Cerebellar nuclear complex (tissue), 1 donor: ENCODE data around the gene DYRK1A.

Experiments used
- DNase-seq, 2 experiments: peaks; one replicate each; lab custom pipeline; 2025; lab: John Stamatoyannopoulos, UW

DYRK1A gene

GRCh38 chr21:37385179-37385765 is 18.7 kb downstream of the DYRK1A start:
- no peak for DNase-seq

DNA sequence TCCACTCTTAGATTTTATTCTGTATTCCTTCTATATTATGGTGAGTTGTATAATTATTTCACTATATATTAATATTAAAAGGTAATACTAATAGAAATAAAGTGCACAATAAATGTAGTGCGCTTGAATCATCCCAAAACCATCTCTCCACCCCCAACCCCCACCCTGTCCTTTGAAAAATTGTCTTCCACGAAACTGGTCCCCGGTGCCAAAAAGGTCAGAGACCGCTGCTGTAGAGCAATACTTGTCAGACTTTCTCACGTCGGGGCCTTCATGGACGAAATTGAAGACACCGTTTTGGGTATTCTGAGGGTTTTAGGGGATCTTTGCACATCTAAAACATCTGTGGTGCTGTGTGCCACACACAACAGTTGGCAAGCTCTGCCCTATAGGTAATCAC is 19.6 kb downstream of the DYRK1A start:
- no peak for DNase-seq

GRCh38 chr21:37389456-37389855 is 22.9 kb downstream of the DYRK1A start:
- no peak for DNase-seq

DNA sequence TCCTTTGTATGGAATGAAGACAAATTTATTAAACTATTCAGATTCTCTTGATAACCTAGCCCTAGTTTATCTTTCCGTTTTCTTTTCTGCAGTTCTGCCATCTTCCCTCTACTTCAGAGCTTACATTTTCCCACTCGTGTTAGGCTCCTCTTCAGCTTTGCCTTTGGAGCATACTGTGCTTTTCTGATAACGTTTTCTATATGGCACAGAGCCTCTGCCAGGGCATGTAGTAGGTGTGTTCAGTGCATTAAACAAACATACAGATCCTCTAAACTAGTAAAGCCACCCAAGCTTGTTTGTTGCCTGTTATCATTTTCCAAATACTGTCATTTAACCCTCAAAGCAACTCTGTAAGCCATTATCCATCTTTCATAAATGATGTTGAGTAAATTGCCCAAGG is 25.1 kb downstream of the DYRK1A start:
- DNase-seq = no peak

DNA sequence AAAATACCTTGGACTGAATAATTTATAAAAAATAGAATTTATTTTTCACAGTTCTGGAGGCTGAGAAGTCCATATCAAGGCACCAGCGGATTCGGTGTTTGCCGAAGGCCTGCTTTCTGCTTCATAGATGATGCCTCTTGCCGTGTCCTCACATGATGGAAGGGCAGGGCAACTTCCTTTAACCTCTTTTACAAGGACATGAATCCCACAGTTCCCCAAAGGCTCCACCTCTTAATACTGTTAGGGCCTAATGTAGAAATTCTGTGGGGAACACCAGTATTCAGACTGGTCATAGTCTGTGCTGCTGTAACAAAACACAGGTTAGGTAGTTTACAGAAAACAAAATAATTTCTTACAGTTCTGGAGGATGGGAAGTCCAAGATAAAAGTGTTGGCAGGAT is 25.9 kb downstream of the DYRK1A start:
- DNase-seq = no peak

- no peak for DNase-seq
Observed at GRCh38 chr21:37393030-37393429, 26.5 kb downstream of the DYRK1A start.

DNA sequence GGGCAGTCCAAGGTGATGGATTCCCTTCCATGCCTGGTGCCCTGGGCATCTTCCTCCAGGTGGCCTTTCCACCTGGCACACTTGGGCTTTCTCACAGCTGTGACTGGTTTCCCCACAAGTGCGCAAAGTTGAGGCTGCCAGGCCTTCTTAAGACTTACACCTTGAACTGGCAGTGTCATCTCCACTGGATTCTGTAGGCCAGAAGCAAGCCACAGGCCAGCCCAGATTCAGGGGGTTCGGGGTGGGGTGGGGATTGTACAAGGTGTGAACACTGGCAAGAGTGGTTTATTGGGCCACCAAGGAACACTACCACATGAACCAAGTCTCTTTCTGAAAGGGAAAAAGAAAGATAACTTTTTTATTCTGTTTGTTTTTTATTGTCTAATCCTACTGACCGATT is 27.2 kb downstream of the DYRK1A start:
- DNase-seq = no peak

GRCh38 chr21:37395961-37396360 is 29.4 kb downstream of the DYRK1A start:
- no peak for DNase-seq

DNA sequence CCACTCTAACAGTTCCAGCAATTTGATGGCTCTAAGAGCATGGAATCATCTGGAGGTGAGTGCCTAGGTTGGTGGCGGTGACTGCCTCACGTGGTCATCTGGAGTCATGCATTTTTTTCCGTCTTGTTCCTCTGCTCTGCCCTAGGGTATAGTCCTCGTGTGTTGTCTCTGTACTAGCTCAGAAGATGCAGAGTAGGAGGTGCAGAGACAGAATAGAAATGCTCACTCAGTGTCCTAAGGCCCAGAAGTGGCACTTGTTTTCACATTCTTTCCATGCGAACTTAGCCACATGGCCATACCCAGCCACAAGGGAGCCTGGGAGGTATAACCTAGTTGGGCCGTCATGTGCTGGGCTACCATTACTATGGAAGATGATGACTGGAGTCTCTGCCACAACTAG is 30.3 kb downstream of the DYRK1A start:
- DNase-seq = no peak

GRCh38 chr21:37398697-37399096 is 32.1 kb downstream of the DYRK1A start:
- no peak for DNase-seq

- DNase-seq = no peak
Observed at GRCh38 chr21:37402251-37402867, 35.8 kb downstream of the DYRK1A start.

- DNase-seq = no peak
Observed at GRCh38 chr21:37405629-37406028, 39.1 kb downstream of the DYRK1A start.

DNA sequence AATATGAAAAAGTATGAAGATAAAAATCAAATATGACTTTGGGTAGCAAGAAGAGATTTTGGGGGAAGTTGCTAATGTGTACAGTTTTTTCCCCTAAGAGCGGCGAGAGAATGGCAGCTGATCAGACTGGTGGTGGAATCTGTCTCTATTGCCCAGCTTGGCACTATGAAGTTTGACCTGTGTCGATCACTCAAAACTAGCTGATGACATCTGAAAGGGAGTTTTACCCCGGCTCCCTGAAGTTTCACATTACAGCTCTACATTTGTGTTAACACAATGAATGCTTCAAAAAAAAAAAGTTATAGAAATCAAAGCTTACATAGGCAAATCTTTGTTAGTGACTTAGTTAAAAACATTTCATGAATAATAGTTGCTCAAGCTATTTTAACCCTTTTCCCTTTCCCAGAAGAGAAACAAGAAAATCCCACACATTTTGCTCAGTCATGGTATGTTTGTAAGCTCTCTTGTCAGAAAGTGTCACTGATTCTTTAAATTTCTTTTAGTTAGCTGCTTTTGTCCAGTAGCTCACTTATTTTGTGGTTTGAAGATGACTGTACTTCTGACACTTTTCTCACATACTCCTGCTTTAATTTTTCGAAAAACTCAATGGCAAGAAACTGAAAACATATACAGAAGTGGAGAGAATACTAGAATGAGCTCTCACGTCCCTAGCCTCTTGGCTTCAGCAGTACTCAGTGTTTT is 41.3 kb downstream of the DYRK1A start:
- DNase-seq = no peak

GRCh38 chr21:37408464-37409193 is 42.1 kb downstream of the DYRK1A start:
- no peak for DNase-seq

DNA sequence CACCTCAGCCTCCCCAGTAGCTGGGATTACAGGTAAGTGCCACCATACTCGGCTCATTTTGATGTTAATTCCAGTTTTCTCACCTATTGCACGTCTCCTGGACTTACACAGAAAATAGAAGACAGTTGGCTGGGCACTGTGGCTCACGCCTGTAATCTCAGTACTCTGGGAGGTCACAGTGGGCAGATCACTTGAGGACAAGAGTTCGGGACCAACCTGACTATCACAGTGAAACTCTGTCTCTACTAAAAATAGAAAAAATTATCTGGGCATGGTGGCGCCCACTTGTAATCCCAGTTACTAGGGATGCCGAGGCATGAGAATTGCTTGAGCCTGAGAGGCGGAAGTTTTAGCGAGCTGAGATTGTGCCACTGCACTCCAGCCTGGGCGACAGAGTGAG is 44.1 kb downstream of the DYRK1A start:
- DNase-seq = no peak

GRCh38 chr21:37412603-37413360 is 46.2 kb downstream of the DYRK1A start:
- no peak for DNase-seq

- DNase-seq = no peak
Observed at GRCh38 chr21:37413553-37414291, 47.1 kb downstream of the DYRK1A start.

DNA sequence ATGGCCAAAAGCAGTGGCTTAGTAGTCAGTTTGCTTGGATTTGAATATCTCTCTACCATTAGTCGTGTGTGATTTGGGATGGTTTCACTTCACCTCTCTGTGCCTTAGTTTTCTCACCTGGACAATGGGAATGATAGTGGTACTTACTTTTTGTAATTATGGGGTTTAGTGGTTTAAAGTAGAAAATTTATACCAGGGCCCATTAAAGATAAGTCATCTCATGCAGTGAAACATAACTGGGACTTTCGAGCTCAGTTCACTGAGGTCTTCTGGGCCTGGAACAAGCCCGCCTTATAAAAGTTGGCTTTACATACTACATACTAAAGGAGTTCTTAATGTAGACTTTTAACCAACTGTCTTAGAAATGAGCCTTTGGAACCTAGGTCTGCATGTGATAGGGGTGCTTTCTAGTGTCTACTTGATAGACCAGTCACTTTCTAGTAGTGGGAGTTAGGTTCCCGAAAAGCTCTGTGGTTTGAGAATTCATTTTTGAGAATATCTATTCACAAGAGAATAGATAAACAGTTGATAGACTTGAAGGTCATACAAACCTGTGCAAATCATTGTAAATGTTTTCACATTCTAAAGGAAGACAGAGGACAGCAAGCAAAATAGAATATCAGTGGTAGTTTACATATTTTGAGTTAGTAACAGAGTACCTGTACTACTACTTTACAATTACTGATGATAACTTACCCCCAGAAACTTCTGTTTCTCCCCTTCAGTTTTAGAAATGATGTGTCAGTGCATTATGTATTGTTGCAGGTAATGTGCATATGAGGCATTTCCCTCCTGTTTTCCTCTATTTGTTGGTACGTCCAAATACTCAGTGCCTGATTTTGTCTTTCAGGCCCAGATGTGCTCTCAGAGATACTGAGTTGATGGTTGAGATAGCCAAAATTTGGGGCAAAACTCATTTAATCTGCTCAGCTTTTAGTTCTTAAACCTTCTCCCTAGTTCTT is 48.0 kb downstream of the DYRK1A start:
- no peak for DNase-seq

DNA sequence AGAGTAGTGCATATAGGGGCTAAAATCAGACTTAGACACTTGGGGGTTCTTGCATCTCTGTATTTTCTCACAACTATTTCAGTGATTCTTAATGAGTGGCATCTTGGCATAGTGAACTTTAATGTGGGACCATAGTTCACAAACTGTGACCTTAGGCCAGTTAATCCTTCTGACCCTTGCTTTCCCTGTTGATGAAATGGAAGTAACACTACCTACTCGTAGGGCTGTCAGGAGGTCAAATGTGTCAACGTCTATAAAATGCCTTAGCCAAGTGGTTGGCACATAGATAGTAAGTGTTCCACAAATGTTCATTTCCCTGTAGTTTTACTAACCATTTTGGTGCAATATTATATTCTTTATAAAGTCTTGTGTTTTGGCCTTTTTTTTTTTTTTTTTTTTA is 49.4 kb downstream of the DYRK1A start:
- DNase-seq = no peak

- DNase-seq = no peak
Observed at GRCh38 chr21:37416914-37417313, 50.3 kb downstream of the DYRK1A start.
